Measurements from ENCODE around the gene TTBK2.

The TTBK2 gene

GRCh38 chr15:42733027-42733426 is 187.6 kb downstream of the TTBK2 start:
- TF ChIP-seq JUND (IDR thresholded peaks at IDR 0.05; ENCODE audit: low read depth): no peak
- in situ Hi-C loops (cut with HindIII; ENCODE audit: low pct_unique_long_range_greater_than_20kb, low sequenced_read_pairs): no loop called here

GRCh38 chr15:42732095-42732827 is 188.3 kb downstream of the TTBK2 start:
- DNase-seq (ENCODE audit: low read depth in 1 of 2, low spot score in 1 of 2): no peak
- in situ Hi-C loops (cut with HindIII; ENCODE audit: low pct_unique_long_range_greater_than_20kb, low sequenced_read_pairs): no loop called here
- TF ChIP-seq JUND (IDR thresholded peaks at IDR 0.05; ENCODE audit: low read depth): no peak

More at GRCh38 chr15:42733027-42733426, 187.6 kb downstream of the TTBK2 start:
- DNase-seq (ENCODE audit: low read depth in 1 of 2, low spot score in 1 of 2): no peak

DNA sequence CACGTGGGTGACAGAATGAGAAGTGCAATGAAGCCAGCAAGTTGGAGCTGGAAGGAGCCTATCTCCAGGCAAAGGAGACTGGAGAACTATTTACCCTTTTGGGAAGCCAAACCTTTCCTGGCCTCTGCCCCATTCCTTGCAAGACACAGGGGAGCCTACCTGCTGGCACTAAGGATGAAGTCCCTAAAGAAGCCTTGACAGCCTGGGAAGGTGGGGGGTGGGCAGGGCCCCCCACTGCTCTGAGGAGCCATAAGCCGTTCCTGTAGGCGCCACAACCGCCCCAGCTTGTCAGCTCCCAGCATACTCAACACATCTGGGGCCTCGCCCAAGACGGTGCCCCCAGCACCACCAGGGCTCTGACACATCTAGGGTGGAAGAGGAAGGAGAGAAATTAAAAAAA is 189.1 kb downstream of the TTBK2 start:
- TF ChIP-seq JUND (IDR thresholded peaks at IDR 0.05; ENCODE audit: low read depth): no peak
- DNase-seq (ENCODE audit: low read depth in 1 of 2, low spot score in 1 of 2): no peak
- in situ Hi-C loops (cut with HindIII; ENCODE audit: low pct_unique_long_range_greater_than_20kb, low sequenced_read_pairs): no loop called here

- in situ Hi-C loops (cut with HindIII; ENCODE audit: low pct_unique_long_range_greater_than_20kb, low sequenced_read_pairs): no loop called here
- no peak for TF ChIP-seq JUND (IDR thresholded peaks at IDR 0.05; ENCODE audit: low read depth)
These were observed 190.0 kb downstream of the TTBK2 start for GRCh38 chr15:42730536-42730935.

DNA sequence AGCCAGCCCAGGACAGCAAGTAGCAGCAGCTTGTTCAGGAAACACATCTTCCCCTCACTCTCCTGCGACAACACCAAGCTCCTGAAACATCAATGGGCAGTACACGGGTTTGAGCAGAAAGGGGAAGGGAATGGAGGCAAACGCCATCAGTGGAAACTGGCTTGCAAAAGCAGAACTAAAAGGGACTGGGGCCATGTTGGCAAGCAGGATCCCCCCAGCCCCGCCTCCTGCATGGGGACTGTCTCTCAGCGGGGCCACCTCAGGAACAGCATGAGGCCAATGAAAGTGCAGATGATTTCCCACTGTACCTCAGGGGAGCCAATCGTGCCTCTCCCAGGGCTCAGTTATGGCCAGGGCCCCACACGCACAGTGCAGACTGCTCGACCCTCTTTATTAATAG is 190.4 kb downstream of the TTBK2 start:
- DNase-seq (ENCODE audit: low read depth in 1 of 2, low spot score in 1 of 2): no peak
- in situ Hi-C loops (cut with HindIII; ENCODE audit: low pct_unique_long_range_greater_than_20kb, low sequenced_read_pairs): no loop called here
- TF ChIP-seq JUND (IDR thresholded peaks at IDR 0.05; ENCODE audit: low read depth): no peak

More at GRCh38 chr15:42730536-42730935, 190.0 kb downstream of the TTBK2 start:
- no peak for DNase-seq (ENCODE audit: low read depth in 1 of 2, low spot score in 1 of 2)

DNA sequence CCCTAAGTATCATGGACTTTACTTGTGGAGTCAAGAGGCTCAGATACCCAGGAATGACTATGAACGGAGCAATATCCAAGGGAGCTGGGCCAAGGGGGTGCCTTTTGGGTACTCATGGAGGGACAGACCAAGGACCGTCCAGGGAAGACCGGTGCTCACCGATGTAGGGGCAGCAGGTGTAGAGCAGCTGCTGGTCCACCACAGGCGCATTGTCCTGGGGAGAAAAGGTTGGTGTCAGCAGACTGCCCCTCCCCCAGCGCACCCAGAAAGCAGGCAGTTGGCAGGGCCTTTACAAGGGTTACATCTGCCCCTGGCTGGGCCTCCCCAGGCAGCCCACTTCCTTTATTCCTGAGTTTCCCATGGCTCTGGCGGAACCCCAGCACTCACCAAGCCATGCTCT is 191.2 kb downstream of the TTBK2 start:
- no peak for TF ChIP-seq JUND (IDR thresholded peaks at IDR 0.05; ENCODE audit: low read depth)
- in situ Hi-C loops (cut with HindIII; ENCODE audit: low pct_unique_long_range_greater_than_20kb, low sequenced_read_pairs): no loop called here
- no peak for DNase-seq (ENCODE audit: low read depth in 1 of 2, low spot score in 1 of 2)

DNA sequence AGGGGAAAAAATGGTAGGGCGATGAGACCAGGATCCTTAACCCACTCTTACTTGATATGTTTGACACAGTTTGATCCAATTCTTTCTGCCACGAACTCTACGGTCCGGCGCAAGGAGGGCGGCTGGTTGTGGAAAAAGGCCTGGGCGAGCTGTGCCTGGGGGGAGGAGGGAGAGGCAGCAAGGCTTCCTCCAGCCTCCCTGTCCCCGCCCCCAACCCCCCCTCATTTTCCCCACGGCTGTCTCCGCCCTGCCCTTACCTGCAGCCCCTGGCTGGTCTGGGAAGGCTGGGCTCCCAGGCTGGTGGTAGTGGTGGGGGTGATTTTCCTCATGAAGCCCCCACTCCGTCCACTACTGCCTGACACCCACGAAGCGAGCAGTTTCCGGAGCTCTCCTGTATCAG is 191.6 kb downstream of the TTBK2 start:
- no peak for TF ChIP-seq JUND (IDR thresholded peaks at IDR 0.05; ENCODE audit: low read depth)
- DNase-seq (ENCODE audit: low read depth in 1 of 2, low spot score in 1 of 2): no peak
- in situ Hi-C loops (cut with HindIII; ENCODE audit: low pct_unique_long_range_greater_than_20kb, low sequenced_read_pairs): no loop called here

DNA sequence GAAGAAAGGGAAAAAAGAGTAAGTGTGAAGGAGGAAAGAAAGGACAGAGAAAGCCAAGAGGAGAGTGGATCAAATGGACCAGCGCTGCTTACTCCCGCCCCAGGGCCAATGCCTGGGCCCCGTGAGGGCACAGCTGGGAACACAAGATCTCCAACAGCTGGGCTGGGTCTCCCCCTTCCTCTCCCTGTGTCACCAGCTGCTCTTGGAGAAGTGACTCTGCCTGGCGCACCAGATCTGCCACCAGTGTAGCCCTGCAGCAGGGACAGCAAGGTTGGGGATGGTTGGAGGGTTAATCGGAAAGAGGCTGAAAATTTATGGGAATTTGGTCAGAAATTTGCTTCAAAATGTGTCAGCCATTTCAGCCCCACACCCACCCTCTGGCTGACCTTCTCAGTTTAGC is 192.0 kb downstream of the TTBK2 start:
- DNase-seq (ENCODE audit: low read depth in 1 of 2, low spot score in 1 of 2): no peak
- in situ Hi-C loops (cut with HindIII; ENCODE audit: low pct_unique_long_range_greater_than_20kb, low sequenced_read_pairs): no loop called here
- no peak for TF ChIP-seq JUND (IDR thresholded peaks at IDR 0.05; ENCODE audit: low read depth)

- TF ChIP-seq JUND (IDR thresholded peaks at IDR 0.05; ENCODE audit: low read depth): no peak
- no peak for DNase-seq (ENCODE audit: low read depth in 1 of 2, low spot score in 1 of 2)
- in situ Hi-C loops (cut with HindIII; ENCODE audit: low pct_unique_long_range_greater_than_20kb, low sequenced_read_pairs): no loop called here
These were observed 192.7 kb downstream of the TTBK2 start for GRCh38 chr15:42727750-42728381.

GRCh38 chr15:42726114-42726513 is 194.5 kb downstream of the TTBK2 start:
- DNase-seq (ENCODE audit: low read depth in 1 of 2, low spot score in 1 of 2): no peak
- no peak for TF ChIP-seq JUND (IDR thresholded peaks at IDR 0.05; ENCODE audit: low read depth)
- in situ Hi-C loops (cut with HindIII; ENCODE audit: low pct_unique_long_range_greater_than_20kb, low sequenced_read_pairs): no loop called here

- no peak for TF ChIP-seq JUND (IDR thresholded peaks at IDR 0.05; ENCODE audit: low read depth)
- DNase-seq (ENCODE audit: low read depth in 1 of 2, low spot score in 1 of 2): no peak
- in situ Hi-C loops (cut with HindIII; ENCODE audit: low pct_unique_long_range_greater_than_20kb, low sequenced_read_pairs): no loop called here
These were observed 195.2 kb downstream of the TTBK2 start for GRCh38 chr15:42725331-42725903.

GRCh38 chr15:42724276-42724675 is 196.3 kb downstream of the TTBK2 start:
- no peak for TF ChIP-seq JUND (IDR thresholded peaks at IDR 0.05; ENCODE audit: low read depth)
- in situ Hi-C loops (cut with HindIII; ENCODE audit: low pct_unique_long_range_greater_than_20kb, low sequenced_read_pairs): no loop called here
- DNase-seq (ENCODE audit: low read depth in 1 of 2, low spot score in 1 of 2): no peak

DNA sequence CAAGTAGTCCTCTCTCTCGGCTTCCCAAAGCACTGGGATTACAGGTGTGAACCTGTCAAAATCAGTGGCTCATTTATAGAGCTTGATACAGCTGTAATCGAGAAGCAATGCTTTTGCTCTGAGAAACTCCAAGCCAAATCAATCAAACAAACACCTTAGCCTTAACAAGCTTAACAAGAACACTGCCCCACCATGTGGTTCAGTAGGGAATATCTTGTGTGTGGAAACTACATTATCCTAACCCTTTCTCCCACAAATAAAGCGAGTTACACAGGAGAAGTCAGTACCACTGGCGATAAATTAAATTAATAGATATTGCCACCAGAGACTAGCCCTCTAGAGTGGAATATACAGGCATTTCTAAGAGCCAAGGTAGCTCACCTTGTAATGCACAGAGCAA is 197.5 kb downstream of the TTBK2 start:
- in situ Hi-C loops (cut with HindIII; ENCODE audit: low pct_unique_long_range_greater_than_20kb, low sequenced_read_pairs): no loop called here
- DNase-seq (ENCODE audit: low read depth in 1 of 2, low spot score in 1 of 2): peak in 1 of 2 experiments; percentile 53

More for the DNA sequence above, 197.5 kb downstream of the TTBK2 start:
- no peak for TF ChIP-seq JUND (IDR thresholded peaks at IDR 0.05; ENCODE audit: low read depth)
